Right renal pelvis (tissue), 4 donors: ENCODE results near the gene GLRX3. TPM values are rescaled to one million over a fixed set of nuclear protein-coding genes. Genes with fewer than 3 reads are reported as not detected.
"Not testable (repeated sequence)": the region's sequence is repeated elsewhere in the genome, so short reads cannot be mapped to it uniquely, and the experiment has no call there.

Source experiments
- DNase-seq, 4 donors: peaks; one replicate each; pipeline ENCODE4 v3.0.0-alpha.2; 2013; ENCODE audit warnings: low read depth in 4 of 4, low spot score in 3 of 4, missing footprints in 1 of 4
- polyA plus RNA-seq, 4 donors: library from polyadenylated mRNA; unstranded; fragments of 120-200 nt; gene quantifications; one replicate each; pipeline ENCODE4 v1.2.1, GENCODE V29; 2013; ENCODE audit not compliant: insufficient read length in 4 of 4

The GLRX3 gene
- polyA plus RNA-seq: 10 to 100 TPM; 82.1 to 95.7 (median 90.6) TPM

DNA sequence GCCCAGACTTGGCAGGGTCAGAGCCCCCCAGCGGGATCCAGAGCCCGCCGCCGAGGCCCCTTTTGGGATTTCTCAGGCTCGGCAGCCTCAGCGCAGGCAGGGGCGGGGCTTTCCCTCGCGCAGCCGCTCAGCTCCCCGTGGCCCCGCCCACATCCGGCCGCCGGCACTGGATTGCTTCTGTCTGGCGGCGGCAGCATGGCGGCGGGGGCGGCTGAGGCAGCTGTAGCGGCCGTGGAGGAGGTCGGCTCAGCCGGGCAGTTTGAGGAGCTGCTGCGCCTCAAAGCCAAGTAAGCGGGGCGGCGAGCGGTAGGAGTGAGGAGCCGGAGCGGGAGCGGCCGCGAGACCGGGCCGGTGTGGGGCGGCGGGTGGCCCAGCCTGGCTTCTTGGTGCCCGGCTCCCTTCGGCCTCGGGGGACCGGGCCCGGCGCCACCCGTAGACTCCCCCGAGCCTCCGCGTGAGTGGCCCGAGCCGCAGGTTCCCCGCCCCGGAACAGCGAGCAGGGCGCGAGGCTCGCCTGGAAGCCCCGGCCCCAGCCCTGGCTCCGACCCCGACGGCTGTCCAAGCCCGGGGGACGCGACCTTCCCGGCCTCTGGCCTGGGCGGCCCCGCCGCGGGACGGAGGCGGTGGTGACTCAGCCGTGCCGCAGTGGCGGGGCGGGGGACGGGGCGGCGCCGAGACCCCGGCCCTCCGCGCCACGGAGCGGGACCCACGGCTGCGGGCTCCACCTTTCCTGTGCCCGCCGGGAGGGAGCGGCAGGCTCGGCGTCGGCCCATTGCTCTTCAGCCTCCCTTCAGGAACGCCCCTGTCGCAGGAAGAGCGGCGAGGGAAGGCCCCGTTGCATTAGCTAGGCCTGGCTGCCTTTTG, at the start of gene GLRX3:
GLRX3 (plus strand) TSS at position 166 of the 864 bp plus-strand sequence; CDS start at position 196, 30 bp downstream.
- DNase-seq: peak; percentile 71 to 81 (median 72)

DNA sequence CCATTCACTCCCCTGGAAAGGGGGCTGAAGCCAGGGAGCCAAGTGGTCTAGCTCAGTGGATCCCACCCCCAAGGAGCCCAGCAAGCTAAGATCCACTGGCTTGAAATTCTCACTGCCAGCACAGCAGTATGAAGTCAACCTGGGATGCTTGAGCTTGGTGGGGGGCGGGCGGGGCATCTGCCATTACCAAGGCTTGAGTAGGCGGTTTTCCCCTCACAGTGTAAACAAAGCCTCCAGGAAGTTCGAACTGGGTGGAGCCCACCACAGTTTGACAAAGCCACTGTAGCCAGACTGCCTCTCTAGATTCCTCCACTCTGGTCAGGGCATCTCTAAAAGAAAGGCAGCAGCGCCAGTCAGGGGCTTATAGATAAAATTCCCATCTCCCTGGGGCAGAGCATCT, 45.6 kb upstream of the GLRX3 start:
- DNase-seq: not testable (repeated sequence)

DNA sequence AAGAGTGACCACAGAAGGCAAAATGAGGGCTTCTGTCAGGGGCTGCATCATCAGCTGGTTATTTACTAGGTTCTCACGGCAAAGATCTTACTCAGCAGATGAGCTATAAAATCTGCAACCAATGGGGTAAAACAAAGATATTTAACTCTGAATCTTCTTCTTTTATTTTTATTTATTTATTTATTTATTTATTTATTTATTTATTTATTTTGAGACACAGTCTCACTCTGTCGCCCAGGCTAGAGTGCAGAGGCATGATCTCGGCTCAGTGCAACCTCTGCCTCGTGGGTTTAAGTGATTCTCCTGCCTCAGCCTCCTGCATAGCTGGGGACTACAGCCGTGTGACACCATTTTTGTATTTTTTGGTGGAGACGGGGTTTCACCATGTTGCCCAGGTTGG, 36.8 kb upstream of the GLRX3 start:
- no peak for DNase-seq

DNA sequence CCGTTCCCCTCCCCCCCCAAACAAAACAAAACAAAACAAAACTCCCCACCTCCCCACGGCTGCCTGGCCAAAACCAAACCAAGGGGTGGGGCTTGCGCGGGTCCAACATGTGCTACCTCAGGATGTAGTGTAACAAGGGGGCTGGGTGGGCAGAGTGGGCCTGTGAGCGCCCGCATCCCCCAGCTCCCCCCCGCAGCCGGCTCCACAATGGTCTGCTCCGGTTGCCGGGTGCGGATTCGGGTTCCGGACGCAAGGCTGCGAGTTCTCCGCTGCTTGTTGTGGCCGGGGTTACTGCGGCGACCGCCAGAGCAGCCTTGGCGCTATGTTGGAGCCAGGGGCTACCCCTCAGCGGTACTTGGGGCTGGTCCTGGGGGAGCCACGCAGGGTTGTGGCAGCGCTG, 30.5 kb upstream of the GLRX3 start:
- no peak for DNase-seq

DNA sequence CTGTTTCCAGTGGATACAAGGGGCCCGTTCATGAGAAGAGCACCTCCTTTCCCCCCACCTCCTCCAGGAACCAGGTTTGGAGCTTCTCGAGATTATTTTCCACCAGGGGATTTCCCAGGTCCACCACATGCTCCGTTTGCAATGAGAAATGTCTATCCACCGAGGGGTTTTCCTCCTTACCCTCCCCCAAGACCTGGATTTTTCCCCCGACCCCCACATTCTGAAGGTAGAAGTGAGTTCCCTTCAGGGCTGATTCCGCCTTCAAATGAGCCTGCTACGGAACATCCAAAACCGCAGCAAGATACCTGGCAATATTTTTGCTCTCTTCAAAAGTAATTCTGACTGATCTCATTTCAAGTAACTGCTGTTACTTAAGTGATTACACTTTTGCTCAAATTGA, 28.0 kb upstream of the GLRX3 start:
- not testable (repeated sequence) for DNase-seq

DNA sequence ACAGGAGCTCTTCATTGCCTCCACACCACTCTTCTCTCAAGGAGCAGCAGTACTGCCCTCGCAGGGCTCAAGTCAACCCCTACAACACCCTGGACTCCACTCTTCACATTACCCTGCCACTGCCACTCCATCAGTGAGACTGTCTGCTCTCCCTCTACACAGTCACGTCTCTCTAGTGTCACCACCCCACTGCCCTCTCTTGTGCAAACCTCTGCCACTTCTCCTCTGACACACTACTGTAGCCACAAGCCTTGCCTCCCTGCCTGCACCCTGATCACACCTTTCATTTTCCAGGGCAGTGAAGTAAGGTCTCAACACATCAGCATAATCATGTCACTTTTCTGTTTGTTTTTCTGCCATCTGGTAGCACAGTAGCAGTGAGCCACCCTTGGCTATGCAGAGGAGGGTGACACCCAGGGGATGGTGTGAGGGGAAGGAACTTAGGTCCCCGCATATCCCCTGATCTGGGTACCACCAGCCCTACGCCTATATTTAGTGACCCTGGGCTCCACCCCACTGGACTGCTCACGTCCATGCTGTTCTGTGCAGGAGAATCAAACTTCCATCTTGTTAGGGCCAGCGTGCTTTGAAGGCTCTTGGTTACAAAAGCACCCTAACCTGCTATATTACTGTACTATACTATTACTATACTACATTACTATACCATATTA, 27.1 kb upstream of the GLRX3 start:
- no peak for DNase-seq

DNA sequence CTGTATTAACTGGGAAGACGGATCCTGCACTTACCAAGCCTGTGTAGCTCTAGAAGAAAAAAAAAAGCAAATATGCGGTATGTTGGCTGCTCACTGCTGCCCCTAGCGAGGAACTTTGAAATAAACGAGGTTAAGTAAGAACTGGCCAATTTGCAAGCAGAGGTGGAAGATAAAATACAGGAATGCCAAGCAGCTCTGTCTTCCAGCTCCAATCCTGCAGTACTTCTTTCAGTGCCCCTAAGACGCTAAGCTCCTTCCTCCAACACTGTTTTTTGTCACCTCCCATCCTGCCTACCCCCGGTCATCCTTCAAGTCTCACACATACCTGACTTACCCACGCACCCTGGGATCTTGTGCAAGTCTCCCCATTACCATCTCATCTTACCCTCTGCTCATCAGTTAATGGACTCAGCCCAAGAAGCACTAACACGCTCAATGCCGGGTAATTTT, 26.4 kb upstream of the GLRX3 start:
- peak; percentile 89 to 95 (median 94) for DNase-seq

DNA sequence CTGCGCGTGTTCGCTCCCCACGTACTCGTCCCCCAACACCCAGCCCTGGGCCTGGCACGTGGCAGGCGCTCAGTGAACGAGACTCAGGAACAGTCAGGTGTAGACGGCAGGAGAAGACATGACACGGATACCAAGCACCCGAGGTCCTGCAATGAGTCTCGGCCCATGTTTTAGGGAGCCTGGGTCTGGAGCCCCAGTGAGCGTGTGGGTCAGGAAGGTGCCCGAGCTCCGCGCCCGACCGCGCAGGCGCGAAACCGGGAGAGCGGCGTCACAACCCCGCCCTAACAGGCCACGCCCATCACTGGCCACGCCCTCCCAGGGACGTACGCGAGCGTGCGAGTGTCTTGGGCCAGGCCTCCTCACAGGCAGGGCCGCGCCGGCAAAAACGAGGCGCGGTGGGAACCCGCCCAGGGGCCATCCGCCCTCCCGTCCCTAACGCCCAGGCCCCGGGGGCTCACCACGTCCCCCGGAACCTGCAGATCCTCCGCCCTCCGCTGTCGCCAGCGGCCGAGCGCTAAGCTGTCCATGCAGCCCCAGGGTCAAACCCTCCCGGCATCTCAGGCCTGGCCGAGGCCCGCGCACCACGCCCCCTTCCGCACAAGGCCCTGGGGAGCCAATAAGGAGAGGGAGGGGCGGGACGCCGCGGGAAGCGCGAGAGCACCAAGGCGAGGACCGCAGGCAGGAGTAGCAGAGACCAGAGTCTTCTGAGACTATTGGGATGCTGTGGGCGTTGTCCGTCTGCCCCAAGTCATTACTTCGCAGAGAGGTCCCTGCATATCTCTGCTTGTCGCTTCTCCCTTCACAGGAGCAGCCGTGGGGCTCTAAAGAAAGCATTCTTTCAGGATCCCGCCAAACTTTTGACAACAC, 25.7 kb upstream of the GLRX3 start, which contains the start of gene C10orf143:
C10orf143 (minus strand) TSS at position 585 of the 867 bp plus-strand sequence; CDS start at position 527, 58 bp downstream.
- peak; percentile 94 to 99 (median 94) for DNase-seq

DNA sequence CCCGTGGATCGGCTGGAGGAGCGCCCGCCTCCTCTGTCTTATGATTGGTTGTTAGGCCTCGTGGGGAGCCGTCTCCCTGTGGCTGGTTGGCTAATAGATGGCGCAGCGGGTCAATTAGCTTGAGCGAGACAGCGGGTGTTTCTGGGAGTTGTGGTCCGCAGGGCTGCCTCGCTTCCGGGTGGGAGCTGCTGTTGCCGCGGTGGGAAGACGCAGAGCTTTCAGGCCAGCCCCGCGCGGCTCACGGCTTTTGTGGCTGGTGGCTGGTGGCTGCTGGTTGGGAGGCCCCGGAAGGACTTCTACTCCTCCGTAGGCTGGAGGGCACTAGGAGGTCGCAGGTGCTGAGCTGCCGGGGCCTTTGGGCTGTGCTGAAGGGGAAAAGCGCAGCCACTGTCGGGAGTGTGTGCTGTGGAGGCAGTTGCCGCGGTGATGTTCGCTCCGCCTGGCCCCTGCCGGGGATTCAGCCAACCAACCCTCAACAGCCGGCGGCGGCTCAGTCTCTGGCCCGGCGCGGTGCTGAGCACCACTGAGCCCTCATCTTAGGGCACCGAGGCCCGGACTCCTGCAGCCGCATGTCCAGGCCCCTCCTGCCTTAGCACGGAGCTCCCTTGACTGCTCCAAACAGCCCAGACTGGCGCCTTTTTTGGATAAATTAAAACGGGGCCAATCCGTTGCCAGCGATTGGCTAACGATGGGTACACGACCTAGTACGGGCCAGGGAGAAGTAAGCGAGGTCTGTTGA, 24.9 kb upstream of the GLRX3 start:
- peak; percentile 93 to 95 (median 94) for DNase-seq

DNA sequence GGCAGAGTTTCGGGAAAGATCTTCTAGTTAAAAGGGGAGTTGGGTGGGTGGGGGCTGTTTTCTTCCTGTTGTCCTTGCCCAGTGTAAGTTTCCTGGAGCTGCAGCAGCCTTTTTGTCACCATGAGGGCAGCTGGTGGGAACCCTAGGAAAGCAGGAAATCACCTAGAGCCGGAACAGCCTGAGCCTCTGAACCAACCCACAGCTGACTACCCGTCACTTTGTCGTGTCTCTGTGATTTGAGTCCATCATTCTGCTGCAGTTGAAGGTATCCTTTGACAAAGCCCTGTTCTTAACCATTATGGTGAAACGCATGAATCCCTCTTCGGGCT, 24.4 kb upstream of the GLRX3 start:
- DNase-seq: no peak

DNA sequence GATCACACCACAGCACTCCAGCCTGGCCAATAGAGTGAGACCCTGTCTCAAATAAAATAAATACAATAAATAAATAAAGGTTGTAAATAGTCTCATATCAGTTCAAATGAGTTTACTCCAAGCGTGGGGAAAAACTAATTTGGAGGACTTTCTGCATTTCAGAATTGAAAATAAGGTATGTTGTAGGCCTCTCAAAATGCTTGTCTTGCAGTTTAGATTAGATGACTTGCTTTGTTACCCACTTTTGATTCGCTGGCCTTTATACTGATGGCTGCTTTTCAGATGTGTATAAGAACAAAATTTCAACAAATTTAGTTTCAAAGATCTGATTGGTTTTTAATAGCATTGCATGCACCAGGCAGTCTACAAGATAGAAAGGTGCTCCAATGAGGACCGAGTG, 23.4 kb upstream of the GLRX3 start:
- no peak for DNase-seq

DNA sequence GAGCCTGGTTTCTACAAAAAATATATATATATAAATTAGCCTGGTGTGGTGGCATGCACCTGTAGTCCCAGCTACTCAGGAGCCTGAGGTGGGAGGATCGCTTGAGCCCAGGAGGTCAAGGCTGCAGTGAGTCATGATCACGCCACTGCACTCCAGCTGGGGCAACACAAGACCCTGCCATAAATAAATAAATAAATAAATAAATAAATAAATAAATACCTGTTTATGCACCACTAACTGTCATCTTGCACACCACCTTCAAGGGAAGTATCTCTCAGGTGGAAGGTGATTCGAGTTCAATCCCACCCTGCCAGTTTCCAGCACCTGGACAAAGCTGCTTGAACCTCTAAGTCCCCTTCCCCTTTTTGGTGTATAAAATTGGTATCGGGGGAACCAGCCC, 19.2 kb upstream of the GLRX3 start:
- not testable (repeated sequence) for DNase-seq

DNA sequence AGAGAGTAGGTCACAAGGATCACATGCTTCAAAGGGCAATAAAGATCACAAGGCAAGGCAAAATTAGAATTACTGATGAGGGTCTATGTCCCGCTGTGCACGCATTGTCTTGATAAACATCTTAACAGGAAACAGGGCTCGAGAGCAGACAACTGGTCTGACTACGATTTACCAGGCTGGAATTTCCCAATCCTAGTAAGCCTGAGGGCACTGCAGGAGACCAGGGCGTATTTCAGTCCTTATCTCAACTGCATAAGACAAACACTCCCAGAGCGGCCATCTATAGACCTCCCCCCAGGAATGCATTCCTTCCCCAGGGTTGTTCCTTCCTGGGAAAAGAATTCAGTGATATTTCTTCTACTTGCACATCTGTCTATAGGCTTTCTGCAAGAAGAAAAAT, 18.7 kb upstream of the GLRX3 start:
- DNase-seq: not testable (repeated sequence)

DNA sequence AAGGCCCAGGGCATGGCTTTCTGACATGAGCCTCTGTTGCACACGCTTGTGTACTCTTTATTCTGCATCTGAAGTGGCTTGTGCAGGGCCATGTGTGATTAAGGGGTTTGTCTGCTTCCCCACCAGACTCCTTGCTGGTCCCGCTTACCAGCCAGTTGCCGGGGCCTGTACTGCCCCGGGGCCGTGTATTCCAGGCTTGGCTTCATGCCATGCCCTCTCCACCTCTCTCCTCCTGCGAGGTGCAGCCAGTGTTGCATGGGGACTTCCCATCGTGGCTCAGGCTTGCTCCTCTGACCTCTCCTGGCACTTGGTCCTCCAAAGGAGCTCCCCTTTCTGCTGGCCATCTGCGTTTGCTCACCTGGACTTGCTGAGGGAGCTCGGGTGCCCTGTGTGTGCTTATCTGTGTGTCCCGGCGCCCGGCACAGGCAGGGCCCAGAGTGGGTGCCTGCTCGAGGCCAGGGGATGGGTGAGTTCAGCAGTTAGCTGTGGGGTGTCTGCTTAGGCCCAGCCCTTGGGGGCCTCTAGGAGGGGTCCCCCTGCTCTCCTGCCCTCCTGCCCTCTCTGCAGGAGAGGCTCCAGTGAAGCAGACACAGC, 14.6 kb upstream of the GLRX3 start:
- no peak for DNase-seq

DNA sequence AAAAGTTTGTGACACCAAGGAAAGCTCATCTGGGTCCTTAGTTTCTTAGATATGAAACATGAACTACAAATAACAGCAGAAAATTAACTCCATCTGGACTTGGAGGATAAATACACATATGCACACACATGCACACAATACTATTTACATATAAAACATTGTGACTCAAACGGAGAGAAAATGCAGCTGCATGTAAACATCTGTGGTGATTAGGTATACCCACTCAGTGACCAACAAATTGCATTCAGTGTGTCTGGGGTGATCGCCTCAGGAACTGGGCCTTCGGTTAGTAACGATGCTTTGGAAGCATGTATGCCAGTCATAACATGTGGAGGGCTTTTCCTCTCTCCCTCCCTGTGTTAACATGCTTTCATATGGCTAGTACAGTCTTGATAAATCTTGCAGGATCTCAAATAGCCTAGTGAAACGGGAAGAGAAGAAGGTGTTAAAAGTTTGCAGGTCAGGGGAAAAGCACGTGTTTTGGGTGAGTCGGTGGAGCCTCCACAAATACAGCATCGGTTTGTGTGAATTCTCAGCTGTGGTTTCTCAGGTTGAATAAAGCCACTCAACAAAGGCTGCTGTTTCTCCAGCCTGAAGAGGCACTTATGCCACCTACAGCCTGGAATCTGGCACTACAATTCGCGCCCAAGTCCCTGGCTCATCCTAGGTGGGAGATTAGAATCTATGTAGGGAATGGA, 8.7 kb upstream of the GLRX3 start:
- peak in 2 of 4 donors; percentile 42 to 60 for DNase-seq

DNA sequence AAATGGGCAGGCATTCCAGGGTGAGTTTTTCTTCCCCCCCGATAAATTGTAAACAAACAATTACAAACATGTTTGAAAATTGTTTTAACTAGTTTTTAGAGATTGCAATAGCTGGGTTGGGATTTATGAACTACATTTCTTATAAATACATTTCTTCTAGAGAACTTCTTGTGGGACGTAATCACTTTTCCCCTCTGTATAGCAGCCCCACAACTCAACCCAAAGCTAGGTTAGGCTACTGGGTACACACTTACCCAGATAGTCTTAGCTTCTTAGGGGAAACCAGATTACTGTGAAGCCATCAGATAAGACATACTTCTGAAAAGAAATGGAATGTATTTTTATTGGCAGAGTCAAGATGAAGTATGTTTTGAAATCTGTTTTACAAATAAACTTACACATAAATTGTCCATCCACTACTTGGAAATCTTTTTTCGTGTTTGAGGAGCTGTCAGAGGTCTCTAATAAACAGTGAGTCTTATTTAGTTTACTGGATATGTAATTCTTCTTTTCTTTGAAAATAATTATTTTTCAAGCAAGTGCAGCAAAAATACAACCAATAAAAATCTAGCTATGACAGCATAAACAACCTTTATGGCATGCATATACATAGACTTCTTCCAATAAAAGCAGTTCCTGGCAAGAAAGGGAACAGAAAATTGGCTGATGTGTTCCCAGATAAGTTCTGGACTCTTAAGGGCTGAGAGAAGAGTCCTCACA, 8.0 kb upstream of the GLRX3 start:
- no peak for DNase-seq

DNA sequence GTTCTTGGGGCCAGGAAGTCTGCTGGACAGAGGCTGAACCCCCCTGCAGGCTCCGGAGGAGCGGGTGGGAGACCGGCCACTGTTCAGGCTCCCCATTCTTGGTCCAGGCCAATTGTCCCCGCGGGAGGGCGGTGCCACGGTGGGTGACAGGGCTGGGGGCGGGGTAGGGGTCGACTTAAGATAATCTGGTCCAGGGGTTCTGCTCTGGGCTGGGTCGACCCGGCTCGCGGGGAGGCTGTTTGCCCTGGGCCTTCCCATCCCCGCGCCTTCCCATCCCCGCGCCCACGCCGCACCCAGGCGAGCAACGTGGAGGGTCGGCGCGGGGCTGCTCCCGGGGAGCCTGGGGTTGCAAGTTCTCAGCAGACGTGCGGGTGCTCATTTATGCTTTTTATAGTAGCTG, 7.3 kb upstream of the GLRX3 start:
- no peak for DNase-seq

DNA sequence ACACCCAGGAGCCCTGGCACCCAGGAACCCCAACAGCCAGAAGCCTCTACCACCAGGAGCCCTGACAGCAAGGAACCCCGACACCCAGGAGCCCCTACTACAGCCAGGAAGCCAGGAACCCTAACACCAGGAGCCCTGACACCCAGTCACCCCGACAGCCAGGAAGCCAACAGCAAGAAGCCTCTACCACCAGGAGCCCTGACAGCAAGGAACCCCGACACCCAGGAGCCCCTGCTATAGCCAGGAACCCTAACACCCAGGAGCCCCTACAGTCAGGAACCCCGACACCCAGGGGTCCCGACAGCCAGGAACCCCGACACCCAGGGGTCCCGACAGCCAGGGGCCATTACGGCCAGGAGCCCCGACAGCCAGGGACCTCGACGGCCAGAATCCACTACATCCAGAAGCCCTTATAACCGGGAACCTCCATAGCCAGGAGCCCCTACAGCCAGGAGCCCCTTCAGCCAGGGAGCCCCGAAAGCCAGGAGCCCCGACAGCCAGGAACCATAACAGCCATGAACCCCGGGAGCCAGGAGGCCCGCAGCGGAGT, 440 bp upstream of the GLRX3 start:
- DNase-seq: no peak
